IMR-90 (cell line): ENCODE results near the gene SLCO2B1. TPM values are rescaled to one million over a fixed set of nuclear protein-coding genes. Genes with fewer than 3 reads are reported as not detected.

ENCODE experiments used
- ATAC-seq: fragments of 200-7000 bp; cut with Tn5 transposase; 2 replicates; pipeline ENCODE4 v1.9.1; 2020; ENCODE audit warnings: low read depth, mild to moderate bottlenecking, moderate library complexity
- BruUV-seq: library from RNA; stranded (reverse); fragments of 400-500 nt; replicated peaks from 2 replicates; lab custom pipeline; 2021; lab: Mats Ljungman, UMichigan
- CTCF ChIA-PET: fragments of 300-600 bp; formaldehyde crosslinking; extraction: SDS; loops from one replicate; lab custom pipeline; 2021; ENCODE audit warnings: antibody characterized with exemption; lab: Yijun Ruan, JAX
- POLR2A ChIA-PET: fragments of 300-600 bp; sonication (Branson Sonifier 250); formaldehyde crosslinking; loops from one replicate; lab custom pipeline; 2022; ENCODE audit warnings: antibody characterized with exemption; ENCODE audit not compliant: unreplicated experiment; lab: Charles Lee
- DNase-seq: peaks from one replicate; pipeline ENCODE4 v3.0.0; 2013
- H2AFZ ChIP-seq: replicated peaks from 2 replicates; pipeline ENCODE3; 2013; ENCODE audit warnings: low read length, mild to moderate bottlenecking; ENCODE audit not compliant: poor library complexity
- H2AK5ac ChIP-seq: 2 replicates; pipeline ENCODE4 v1.6.1; 2013; ENCODE audit warnings: low read depth, low read length, inconsistent platforms
- H2AK9ac ChIP-seq: replicated peaks from 2 replicates; pipeline ENCODE3; 2013; ENCODE audit warnings: mild to moderate bottlenecking, low read depth, low read length, moderate library complexity; ENCODE audit not compliant: poor library complexity
- H2BK120ac ChIP-seq: 2 replicates; pipeline ENCODE4 v1.6.1; 2013; ENCODE audit warnings: low read depth, low read length, inconsistent platforms
- H2BK15ac ChIP-seq: 3 replicates; pipeline ENCODE4 v1.6.1; 2013; ENCODE audit warnings: low read depth, low read length, inconsistent platforms
- H2BK20ac ChIP-seq: 2 replicates; pipeline ENCODE4 v1.6.1; 2013; ENCODE audit warnings: low read depth, mild to moderate bottlenecking, inconsistent platforms, low read length, moderate library complexity
- H2BK5ac ChIP-seq: 2 replicates; pipeline ENCODE4 v1.6.1; 2013; ENCODE audit warnings: mild to moderate bottlenecking, low read depth, low read length, inconsistent platforms; ENCODE audit not compliant: poor library complexity, severe bottlenecking
- H3K14ac ChIP-seq: replicated peaks from 2 replicates; pipeline ENCODE4 v1.6.1; 2013; ENCODE audit warnings: low read depth, low read length, inconsistent platforms
- H3K18ac ChIP-seq: 2 replicates; pipeline ENCODE4 v1.6.1; 2013; ENCODE audit warnings: low read depth, low read length, control low read depth
- H3K23ac ChIP-seq: 2 replicates; pipeline ENCODE4 v1.6.1; 2013; ENCODE audit warnings: low read depth, low read length, inconsistent platforms
- H3K27ac ChIP-seq: 2 replicates; pipeline ENCODE4 v1.5.1; 2013; ENCODE audit warnings: mild to moderate bottlenecking, control low read depth, low read length; ENCODE audit not compliant: insufficient read depth
- H3K27me3 ChIP-seq: 2 replicates; pipeline ENCODE4 v1.6.1; 2013; ENCODE audit warnings: low read length; ENCODE audit not compliant: control insufficient read depth, insufficient read depth
- H3K36me3 ChIP-seq: 2 replicates; pipeline ENCODE4 v1.6.1; 2013; ENCODE audit warnings: low read length, mixed read lengths; ENCODE audit not compliant: control insufficient read depth, insufficient read depth
- H3K4ac ChIP-seq: 2 replicates; pipeline ENCODE4 v1.6.1; 2013; ENCODE audit warnings: low read depth, low read length, inconsistent platforms
- H3K4me1 ChIP-seq: 2 replicates; pipeline ENCODE4 v1.6.1; 2013; ENCODE audit warnings: low read length, mixed read lengths; ENCODE audit not compliant: control insufficient read depth, insufficient read depth
- H3K4me2 ChIP-seq: 2 replicates; pipeline ENCODE4 v1.6.1; 2013; ENCODE audit warnings: low read depth, mild to moderate bottlenecking, control low read depth, low read length, moderate library complexity
- H3K4me3 ChIP-seq: 2 replicates; pipeline ENCODE4 v1.5.1; 2013; ENCODE audit warnings: low read depth, mild to moderate bottlenecking, control low read depth, low read length, moderate library complexity; ENCODE audit not compliant: insufficient read depth
- H3K56ac ChIP-seq: 2 replicates; pipeline ENCODE4 v1.6.1; 2013; ENCODE audit warnings: low read length, inconsistent platforms; ENCODE audit not compliant: insufficient read depth; ENCODE audit errors: extremely low read depth
- H3K79me1 ChIP-seq, 2 experiments: 2 replicates each; pipeline ENCODE4 v1.6.1; 2013; ENCODE audit warnings: low read length in 2 of 2, inconsistent platforms in 1 of 2, low read depth in 1 of 2
- H3K9ac ChIP-seq: 2 replicates; pipeline ENCODE4 v1.6.1; 2013; ENCODE audit warnings: low read depth, low read length, control low read depth
- H3K9me1 ChIP-seq: 2 replicates; pipeline ENCODE4 v1.6.1; 2013; ENCODE audit warnings: low read length, inconsistent platforms; ENCODE audit not compliant: insufficient read depth
- H3K9me3 ChIP-seq: 2 replicates; pipeline ENCODE4 v1.6.1; 2013; ENCODE audit warnings: low read length; ENCODE audit not compliant: control insufficient read depth, insufficient read depth
- H4K20me1 ChIP-seq: 2 replicates; pipeline ENCODE4 v1.6.1; 2013; ENCODE audit warnings: low read length, inconsistent platforms; ENCODE audit not compliant: insufficient read depth
- H4K5ac ChIP-seq: 2 replicates; pipeline ENCODE4 v1.6.1; 2013; ENCODE audit warnings: mild to moderate bottlenecking, low read depth, low read length, control low read depth
- H4K8ac ChIP-seq, 2 experiments: 2 replicates each; pipeline ENCODE4 v1.6.1; 2013; ENCODE audit warnings: low read depth in 2 of 2, low read length in 2 of 2, control low read depth in 1 of 2, inconsistent platforms in 1 of 2
- H4K91ac ChIP-seq: 2 replicates; pipeline ENCODE4 v1.6.1; 2013; ENCODE audit warnings: low read depth, low read length, inconsistent platforms; ENCODE audit not compliant: insufficient read depth
- BHLHE40 ChIP-seq: fragments of 150-350 bp; IDR thresholded peaks from 2 replicates; pipeline ENCODE4 v1.6.1; 2016; ENCODE audit warnings: mild to moderate bottlenecking, low read depth, low read length
- CEBPB ChIP-seq: IDR thresholded peaks from 2 replicates; pipeline ENCODE4 v1.6.1; 2012; ENCODE audit warnings: low read depth, low read length, improper control_type of control experiment
- CHD1 ChIP-seq: IDR thresholded peaks from 2 replicates; pipeline ENCODE4 v1.6.1; 2012; ENCODE audit warnings: low read depth, low read length, improper control_type of control experiment
- CTCF ChIP-seq: conservative IDR thresholded peaks from 2 replicates; pipeline ENCODE4 v1.5.1; 2012; ENCODE audit warnings: mild to moderate bottlenecking, low read depth, low read length, improper control_type of control experiment
- ELK1 ChIP-seq: fragments of 150-350 bp; IDR thresholded peaks from 2 replicates; pipeline ENCODE4 v1.6.1; 2016; ENCODE audit warnings: low read depth, mild to moderate bottlenecking, low read length, moderate library complexity, borderline replicate concordance
- FOS ChIP-seq: fragments of 150-350 bp; IDR thresholded peaks from 2 replicates; pipeline ENCODE4 v1.6.1; 2016; ENCODE audit warnings: low read depth, low read length
- MAFK ChIP-seq: IDR thresholded peaks from 2 replicates; pipeline ENCODE4 v1.6.1; 2012; ENCODE audit warnings: low read depth, low read length, improper control_type of control experiment
- MAZ ChIP-seq: IDR thresholded peaks from 2 replicates; pipeline ENCODE4 v1.6.1; 2012; ENCODE audit warnings: low read depth, mild to moderate bottlenecking, low read length, improper control_type of control experiment, moderate library complexity, borderline replicate concordance
- MXI1 ChIP-seq: IDR thresholded peaks from 2 replicates; pipeline ENCODE4 v1.6.1; 2012; ENCODE audit warnings: low read depth, mild to moderate bottlenecking, low read length, moderate library complexity, borderline replicate concordance
- NFE2L2 ChIP-seq: fragments of 150-350 bp; IDR thresholded peaks from 2 replicates; pipeline ENCODE4 v1.6.1; 2016; ENCODE audit warnings: low read depth, mild to moderate bottlenecking, low read length
- POLR2A ChIP-seq: IDR thresholded peaks from 2 replicates; pipeline ENCODE4 v1.6.1; 2012; ENCODE audit warnings: mild to moderate bottlenecking, low read depth, low read length
- RAD21 ChIP-seq: IDR thresholded peaks from 2 replicates; pipeline ENCODE4 v1.6.1; 2012; ENCODE audit warnings: low read length, improper control_type of control experiment
- RCOR1 ChIP-seq: IDR thresholded peaks from 2 replicates; pipeline ENCODE4 v1.6.1; 2012; ENCODE audit warnings: mild to moderate bottlenecking, low read length, improper control_type of control experiment; ENCODE audit not compliant: insufficient replicate concordance
- RFX5 ChIP-seq: IDR thresholded peaks from 2 replicates; pipeline ENCODE4 v1.8.0; 2012; ENCODE audit warnings: low read depth, mild to moderate bottlenecking, low read length, moderate library complexity
- SMC3 ChIP-seq: fragments of 150-350 bp; IDR thresholded peaks from 2 replicates; pipeline ENCODE4 v1.6.1; 2016; ENCODE audit warnings: low read depth, mild to moderate bottlenecking, antibody characterized with exemption, low read length, moderate library complexity
- USF2 ChIP-seq: fragments of 150-350 bp; IDR thresholded peaks from 2 replicates; pipeline ENCODE4 v1.6.1; 2017; ENCODE audit warnings: mild to moderate bottlenecking, antibody characterized with exemption, low read length, low read depth
- WGBS, 2 experiments: methylation state at CpG; one replicate each; pipeline versions ENCODE4 v1.1.5 to v1.1.7; 2013; ENCODE audit warnings: missing lambda C conversion rate in 2 of 2; ENCODE audit not compliant: insufficient read length in 1 of 2; ENCODE audit errors: extremely low coverage in 2 of 2; 5-methylcytosine and 5-hydroxymethylcytosine counted together
- dilution Hi-C: fragments of 300-500 bp; cut with HindIII; formaldehyde crosslinking; loops from one replicate; pipeline ENCODE4 v1.14.3; 2018; ENCODE audit warnings: low sequenced_read_pairs; ENCODE audit not compliant: unreplicated experiment
- in situ Hi-C: fragments of 300-500 bp; cut with MboI; formaldehyde crosslinking; loops from 3 replicates; pipeline ENCODE4 v1.14.3; 2019; ENCODE audit warnings: low sequenced_read_pairs, inconsistent platforms, mixed read lengths
- intact Hi-C: fragments of 100-400 bp; cut with micrococcal nuclease; formaldehyde crosslinking; loops from 2 replicates; pipeline ENCODE4 v1.10.0; 2022
- polyA plus RNA-seq, 3 experiments: library from polyadenylated mRNA; depleted of rRNA; stranded (reverse); fragments of >200 nt; gene quantifications; 2 replicates each; pipeline ENCODE4 v1.2.3, GENCODE V29; 2012; ENCODE audit warnings: low replicate concordance in 1 of 3
- total RNA-seq: library from RNA; depleted of rRNA; stranded (reverse); fragments of >200 nt; gene quantifications from 2 replicates; pipeline ENCODE4 v1.2.3, GENCODE V29; 2012

SLCO2B1 gene
- total and polyA plus RNA-seq, 2 of the 4 experiments (the other 2 are of a cell fraction): not detected

GRCh38 chr11:75126564-75126963, 24.3 kb upstream of the SLCO2B1 start:
- H2BK15ac ChIP-seq: no peak overlapping the region
- H3K4me1 ChIP-seq: no peaks in the 10 kb centered on the region
- intact Hi-C loops: no loop called here
- no peak overlapping the region for H2BK20ac ChIP-seq
- H3K9me1 ChIP-seq: no peaks in the 10 kb centered on the region
- dilution Hi-C loops: no loop called here
- 0 out of 2 replicates have a peak, but pooled peaks cover 2% of the 10 kb centered on the region for H3K9me3 ChIP-seq
- ChIA-PET CTCF (interaction anchor here (1.0 to 1.1 kb wide), 2 partner anchors 14 to 15 kb away, joined by 3 read pairs; no protein-coding TSS in a partner anchor), POLR2A (no interaction called here)
- no peak overlapping the region for H3K27ac ChIP-seq
- no peaks in the 10 kb centered on the region for H3K36me3 ChIP-seq
- H3K56ac ChIP-seq: no peak overlapping the region
- no peak overlapping the region for H3K14ac ChIP-seq
- no peak for ATAC-seq
- in situ Hi-C loops: no loop called here
- TF ChIP-seq RCOR1: no peak
- TF ChIP-seq MAFK: no peak
- no peak for TF ChIP-seq NFE2L2
- TF ChIP-seq FOS: no peak
- TF ChIP-seq RFX5: no peak
- TF ChIP-seq CHD1: no peak
- no peak for TF ChIP-seq BHLHE40
- TF ChIP-seq RAD21: no peak
- TF ChIP-seq SMC3: no peak
- no peak for TF ChIP-seq MAZ
- TF ChIP-seq MXI1: no peak
- TF ChIP-seq CEBPB: no peak
- TF ChIP-seq POLR2A: no peak
- TF ChIP-seq USF2: no peak
- TF ChIP-seq CTCF: no peak
- no peak for TF ChIP-seq ELK1
- H2AK9ac ChIP-seq: no peak overlapping the region
- no peak overlapping the region for H2AK5ac ChIP-seq
- H3K9ac ChIP-seq: no peak overlapping the region
- H3K79me1 ChIP-seq: no peaks in the 10 kb centered on the region
- no peak overlapping the region for H3K4me2 ChIP-seq
- H3K4ac ChIP-seq: no peak overlapping the region
- no peak overlapping the region for H2AFZ ChIP-seq
- DNase-seq: no peak
- no peak overlapping the region for H2BK5ac ChIP-seq
- no peak overlapping the region for H3K23ac ChIP-seq
- H4K8ac ChIP-seq: no peak overlapping the region
- no peak overlapping the region for H4K5ac ChIP-seq
- no peaks in the 10 kb centered on the region for H4K20me1 ChIP-seq
- no peak overlapping the region for H2BK120ac ChIP-seq
- no peak overlapping the region for H4K91ac ChIP-seq
- H3K4me3 ChIP-seq: no peak overlapping the region
- no peak overlapping the region for H3K18ac ChIP-seq
- no CpG with 5 or more reads among the region's 2 CpGs for WGBS, 2 experiments
- no TSS peak for BruUV-seq
- peaks cover 13% of the 10 kb centered on the region for H3K27me3 ChIP-seq
